Measurements from ENCODE around the gene STXBP1.

The STXBP1 gene

DNA sequence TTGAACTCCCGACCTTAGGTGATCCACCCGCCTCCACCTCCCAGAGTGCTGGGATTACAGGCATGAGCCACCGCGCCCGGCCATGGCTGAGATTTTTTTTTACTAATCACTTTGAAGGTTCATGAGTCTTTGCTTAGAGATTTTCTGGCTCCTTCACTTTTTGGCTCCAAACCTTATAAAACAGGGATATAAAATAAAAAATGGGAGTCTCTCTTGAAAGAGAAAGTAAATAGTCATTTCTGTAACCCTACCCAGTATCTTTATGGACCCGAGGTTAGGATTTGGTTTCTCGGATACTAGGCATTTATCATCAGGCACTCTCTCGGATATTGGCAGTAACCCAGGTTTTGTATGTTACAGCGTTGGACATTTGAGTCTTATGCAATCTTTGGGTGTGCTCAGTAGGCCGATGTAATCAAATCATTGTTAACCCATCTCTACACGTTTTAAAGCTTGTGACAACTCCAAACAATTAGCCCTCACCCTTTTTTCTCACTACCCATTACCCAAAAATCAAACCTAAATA is 25.3 kb downstream of the STXBP1 start:
- Histone ChIP-seq H3K36me3 (ENCODE audit: insufficient read depth, low read length) (no peaks in the 10 kb centered on the region), H3K4me3 (ENCODE audit: low read length) (no peak overlapping the region), H3K4me1 (ENCODE audit: insufficient read depth, low read length) (no peaks in the 10 kb centered on the region), H2AFZ (ENCODE audit: low read depth, low read length) (no peak overlapping the region), H3K9me3 (ENCODE audit: low read length) (no peaks in the 10 kb centered on the region), H3K27me3 (ENCODE audit: insufficient read depth, low read length) (no peaks in the 10 kb centered on the region)

DNA sequence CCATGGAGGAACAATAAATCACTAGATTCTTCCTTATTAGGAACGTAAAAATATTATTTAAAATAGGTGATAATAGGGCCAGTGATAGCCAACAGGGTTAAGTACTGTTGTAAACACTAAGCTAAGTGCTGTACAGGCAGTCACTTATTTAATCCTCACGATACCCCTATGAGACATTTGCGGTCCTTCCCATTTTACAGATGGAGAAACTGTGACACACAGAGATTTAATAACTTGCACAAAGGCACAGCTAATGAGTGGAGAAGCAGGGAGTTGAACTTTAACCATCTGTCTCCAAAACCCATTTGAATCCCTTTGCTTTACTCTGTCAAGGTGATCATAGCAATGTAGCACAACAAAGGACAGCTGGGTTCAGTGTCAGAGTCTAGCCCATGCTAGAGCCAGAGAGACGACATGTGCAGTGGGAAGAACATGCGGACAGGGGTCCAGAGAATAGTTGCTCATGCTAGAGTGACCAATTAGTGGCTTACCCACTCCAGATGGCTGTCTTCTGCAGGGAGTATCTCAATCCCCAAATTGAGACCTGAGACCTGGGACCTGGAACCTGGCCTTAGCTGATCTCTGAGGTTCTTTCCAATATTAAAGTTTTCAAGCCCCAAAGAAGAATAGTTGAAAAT is 28.9 kb downstream of the STXBP1 start:
- Histone ChIP-seq H2AFZ (ENCODE audit: low read depth, low read length) (no peak overlapping the region), H3K36me3 (ENCODE audit: insufficient read depth, low read length) (no peaks in the 10 kb centered on the region), H3K4me3 (ENCODE audit: low read length) (no peak overlapping the region), H3K27me3 (ENCODE audit: insufficient read depth, low read length) (no peaks in the 10 kb centered on the region), H3K9me3 (ENCODE audit: low read length) (no peaks in the 10 kb centered on the region), H3K4me1 (ENCODE audit: insufficient read depth, low read length) (no peaks in the 10 kb centered on the region)

DNA sequence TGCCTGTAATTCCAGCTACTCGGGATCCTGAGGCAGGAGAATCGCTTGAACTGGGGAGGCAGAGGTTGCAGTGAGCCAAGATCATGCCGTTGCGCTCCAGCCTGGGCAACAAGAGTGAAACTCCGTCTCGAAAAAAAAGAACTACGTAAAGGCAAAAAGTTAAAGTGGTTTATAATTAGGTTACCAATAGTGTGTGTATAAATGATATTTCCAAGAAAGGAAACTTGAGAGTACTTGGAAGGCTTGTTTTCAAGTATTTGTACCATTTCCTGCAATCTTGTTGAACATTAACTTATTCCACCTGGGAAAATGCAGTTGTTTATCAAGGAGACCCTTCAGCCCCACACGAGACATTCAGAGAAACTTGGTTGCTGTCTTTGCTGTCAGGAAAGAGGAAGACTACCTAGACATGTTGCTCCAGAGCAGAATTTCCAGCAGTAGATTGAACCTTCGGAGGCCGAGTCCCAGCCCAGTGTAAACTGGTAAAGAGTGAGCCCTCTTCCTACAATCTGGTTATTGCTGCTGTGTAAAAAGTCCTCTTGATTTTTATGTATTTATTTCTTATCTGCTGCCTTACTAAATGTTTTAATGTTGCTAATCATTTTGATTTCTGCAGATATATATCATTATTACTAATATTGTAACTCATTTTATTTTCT is 30.1 kb downstream of the STXBP1 start:
- H3K4me3 ChIP-seq (ENCODE audit: low read length), result no peak overlapping the region
- H3K4me1 ChIP-seq (ENCODE audit: insufficient read depth, low read length), result no peaks in the 10 kb centered on the region
- no peak overlapping the region for H2AFZ ChIP-seq (ENCODE audit: low read depth, low read length)
- H3K36me3 ChIP-seq (ENCODE audit: insufficient read depth, low read length), result no peaks in the 10 kb centered on the region
- no peaks in the 10 kb centered on the region for H3K9me3 ChIP-seq (ENCODE audit: low read length)
- no peaks in the 10 kb centered on the region for H3K27me3 ChIP-seq (ENCODE audit: insufficient read depth, low read length)

DNA sequence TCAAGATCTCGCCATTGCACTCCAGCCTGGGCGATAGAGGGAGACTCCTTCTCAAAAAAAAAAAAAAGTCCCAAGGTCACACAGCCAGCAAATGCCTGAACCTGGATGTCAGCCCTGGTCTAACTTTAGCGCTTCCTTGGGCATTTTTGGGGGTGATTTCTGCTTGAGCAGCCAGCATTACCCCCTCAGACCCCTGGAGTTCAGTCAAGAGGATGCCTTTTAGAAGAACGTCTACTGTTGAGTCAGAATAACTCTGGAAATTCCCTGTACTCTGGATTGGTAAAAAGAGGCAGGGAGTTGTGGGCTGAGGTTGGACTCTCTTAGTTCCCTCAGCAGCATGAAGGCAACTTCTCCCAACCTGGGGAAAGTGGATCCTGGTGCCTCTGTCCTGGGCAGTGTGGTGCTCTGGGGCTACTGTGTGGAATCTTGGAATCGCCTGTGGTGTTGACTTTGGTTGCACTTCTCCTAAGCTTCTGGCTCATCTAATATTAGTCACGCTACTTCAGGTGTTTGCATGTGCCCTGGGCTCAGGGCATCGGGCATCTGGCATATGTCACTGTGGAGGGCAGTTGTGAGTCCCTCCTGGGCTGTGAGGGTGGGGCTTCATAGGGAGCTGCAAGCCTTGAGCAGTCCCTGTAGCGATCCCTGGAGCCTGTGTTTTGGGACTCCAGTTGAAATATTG is 32.2 kb downstream of the STXBP1 start:
- Histone ChIP-seq H3K4me1 (ENCODE audit: insufficient read depth, low read length) (no peaks in the 10 kb centered on the region), H3K9me3 (ENCODE audit: low read length) (no peaks in the 10 kb centered on the region), H3K4me3 (ENCODE audit: low read length) (no peak overlapping the region), H3K27me3 (ENCODE audit: insufficient read depth, low read length) (no peaks in the 10 kb centered on the region), H3K36me3 (ENCODE audit: insufficient read depth, low read length) (no peaks in the 10 kb centered on the region), H2AFZ (ENCODE audit: low read depth, low read length) (no peak overlapping the region)

DNA sequence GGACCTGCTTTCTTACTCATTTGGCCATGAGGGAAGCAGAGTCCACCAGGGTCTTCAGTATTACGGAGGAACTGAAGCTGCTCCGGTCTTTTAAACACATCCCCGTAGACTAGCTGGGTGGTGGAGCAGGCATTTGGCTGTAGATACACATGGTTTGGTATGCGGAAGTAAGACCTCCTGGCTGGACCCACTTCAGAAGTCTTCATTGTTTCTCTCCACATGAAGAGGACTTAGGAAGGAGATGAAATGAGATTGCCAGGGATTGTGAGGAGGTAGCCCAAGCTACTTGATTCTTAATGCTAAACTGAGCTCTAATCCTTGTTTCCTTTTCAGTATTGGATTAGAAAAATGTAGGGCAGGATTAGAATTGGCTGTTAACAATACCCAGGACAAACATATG is 32.9 kb downstream of the STXBP1 start:
- H3K4me1 ChIP-seq (ENCODE audit: insufficient read depth, low read length), result no peaks in the 10 kb centered on the region
- H3K4me3 ChIP-seq (ENCODE audit: low read length), result no peak overlapping the region
- no peak overlapping the region for H2AFZ ChIP-seq (ENCODE audit: low read depth, low read length)
- no peaks in the 10 kb centered on the region for H3K9me3 ChIP-seq (ENCODE audit: low read length)
- H3K36me3 ChIP-seq (ENCODE audit: insufficient read depth, low read length), result no peaks in the 10 kb centered on the region
- H3K27me3 ChIP-seq (ENCODE audit: insufficient read depth, low read length), result no peaks in the 10 kb centered on the region

DNA sequence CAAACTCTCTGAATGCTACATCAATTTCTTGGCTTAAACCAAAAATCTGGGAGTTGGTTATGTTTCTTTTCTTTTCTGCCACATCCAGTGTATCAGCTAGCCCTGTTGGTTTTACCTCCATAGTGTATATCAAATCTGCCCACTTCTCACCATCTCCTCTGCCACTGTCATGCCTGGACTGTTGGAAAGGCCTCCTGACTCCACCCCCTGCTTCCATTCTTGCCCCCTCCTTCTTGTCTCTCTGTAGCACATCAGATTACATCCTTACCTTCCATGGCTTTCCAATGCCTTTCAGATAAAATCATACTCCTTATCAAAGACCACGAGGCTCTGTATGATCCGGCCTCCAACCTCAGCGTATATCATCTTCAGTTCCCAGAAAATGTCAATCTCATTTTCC is 35.4 kb downstream of the STXBP1 start:
- H3K27me3 ChIP-seq (ENCODE audit: insufficient read depth, low read length), result no peaks in the 10 kb centered on the region
- no peaks in the 10 kb centered on the region for H3K9me3 ChIP-seq (ENCODE audit: low read length)
- no peaks in the 10 kb centered on the region for H3K4me1 ChIP-seq (ENCODE audit: insufficient read depth, low read length)
- no peak overlapping the region for H3K4me3 ChIP-seq (ENCODE audit: low read length)
- no peaks in the 10 kb centered on the region for H3K36me3 ChIP-seq (ENCODE audit: insufficient read depth, low read length)
- H2AFZ ChIP-seq (ENCODE audit: low read depth, low read length), result no peak overlapping the region

DNA sequence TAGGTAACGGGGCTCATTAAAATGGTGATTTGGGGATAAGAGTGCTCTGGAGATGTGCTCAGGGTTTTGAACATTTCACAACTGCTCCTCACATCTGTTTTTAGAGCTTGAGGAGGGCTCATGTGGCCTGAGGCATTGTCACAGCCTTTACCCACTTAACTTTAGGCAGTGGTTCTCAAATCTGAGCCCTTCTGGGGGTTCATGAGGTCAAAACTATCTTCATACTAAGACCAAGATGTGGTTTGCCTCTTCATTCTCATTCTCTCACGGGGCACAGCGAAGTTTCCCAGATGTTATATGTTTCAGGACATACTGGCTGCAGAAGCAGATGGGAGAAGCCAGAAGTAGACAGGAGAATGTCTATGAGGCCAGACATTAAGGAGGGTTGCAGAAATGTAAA is 38.4 kb downstream of the STXBP1 start:
- peaks cover 18% of the 10 kb centered on the region for H3K36me3 ChIP-seq (ENCODE audit: insufficient read depth, low read length)
- no peaks in the 10 kb centered on the region for H3K9me3 ChIP-seq (ENCODE audit: low read length)
- H3K4me1 ChIP-seq (ENCODE audit: insufficient read depth, low read length), result no peaks in the 10 kb centered on the region
- no peaks in the 10 kb centered on the region for H3K27me3 ChIP-seq (ENCODE audit: insufficient read depth, low read length)
- H3K4me3 ChIP-seq (ENCODE audit: low read length), result no peak overlapping the region
- no peak overlapping the region for H2AFZ ChIP-seq (ENCODE audit: low read depth, low read length)

DNA sequence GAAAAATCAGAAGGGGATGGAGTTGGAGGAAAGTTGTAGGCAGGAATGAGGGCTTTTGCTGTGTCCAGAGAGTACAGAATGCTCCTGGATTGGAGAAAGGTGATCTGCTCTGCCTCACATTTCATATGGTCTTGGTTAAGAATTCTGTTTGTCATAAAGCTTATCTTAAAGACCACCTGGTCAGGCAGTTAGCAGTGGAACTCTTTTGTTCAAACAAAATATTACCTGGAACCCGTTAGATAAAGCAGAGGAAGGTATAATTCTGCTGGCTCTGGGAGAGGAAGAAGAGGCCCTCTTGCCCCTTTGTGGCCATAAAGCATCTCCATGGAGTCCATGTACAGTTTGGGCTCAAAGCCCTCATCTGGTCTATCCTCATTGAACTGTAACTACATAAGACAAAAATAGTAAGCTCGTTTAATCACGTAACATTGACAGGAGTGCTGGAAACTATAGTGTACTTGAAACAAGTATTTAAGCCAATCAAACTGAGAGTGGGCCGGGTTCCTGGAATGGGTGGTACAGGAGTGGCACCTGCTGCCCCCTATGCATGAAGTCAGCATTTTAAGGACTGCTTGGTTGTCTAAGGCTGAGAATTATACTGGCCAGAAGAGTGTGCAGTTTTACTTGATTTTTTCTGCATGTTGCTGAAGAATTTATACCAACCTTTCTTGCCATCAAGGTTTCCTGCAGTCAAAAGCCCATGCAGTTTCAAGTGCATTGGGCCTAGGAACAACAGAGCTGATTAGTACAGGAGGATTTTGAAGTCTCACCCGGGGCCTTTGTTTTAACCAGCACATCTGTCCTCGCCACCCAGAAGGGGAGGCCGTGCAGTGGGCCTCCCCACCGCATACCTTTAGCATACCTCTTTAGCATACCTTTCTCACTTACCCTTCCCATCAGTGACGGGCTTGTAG is 39.9 kb downstream of the STXBP1 start:
- Histone ChIP-seq H2AFZ (ENCODE audit: low read depth, low read length) (no peak overlapping the region), H3K4me1 (ENCODE audit: insufficient read depth, low read length) (no peaks in the 10 kb centered on the region), H3K27me3 (ENCODE audit: insufficient read depth, low read length) (no peaks in the 10 kb centered on the region), H3K36me3 (ENCODE audit: insufficient read depth, low read length) (peaks cover 18% of the 10 kb centered on the region), H3K4me3 (ENCODE audit: low read length) (no peak overlapping the region), H3K9me3 (ENCODE audit: low read length) (no peaks in the 10 kb centered on the region)

DNA sequence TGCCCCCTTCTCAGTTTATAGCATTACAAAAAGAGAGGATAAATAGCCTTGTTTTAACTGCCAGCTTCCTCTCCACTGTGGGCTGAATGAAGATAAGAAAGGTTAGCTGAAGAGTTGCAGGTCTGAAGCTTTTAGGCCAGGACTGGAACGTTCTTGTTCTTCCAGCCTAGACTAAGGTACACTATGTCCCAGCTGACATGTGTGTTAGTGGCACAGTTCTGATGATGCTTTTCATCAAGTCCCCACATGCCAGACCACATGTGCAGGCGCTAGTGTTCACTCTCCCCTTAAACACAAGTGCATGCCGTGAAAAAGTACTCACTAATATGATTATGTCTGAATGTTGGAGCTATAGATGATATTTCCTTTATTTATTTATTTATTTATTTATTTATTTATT is 40.7 kb downstream of the STXBP1 start:
- Histone ChIP-seq H3K4me1 (ENCODE audit: insufficient read depth, low read length) (no peaks in the 10 kb centered on the region), H2AFZ (ENCODE audit: low read depth, low read length) (no peak overlapping the region), H3K27me3 (ENCODE audit: insufficient read depth, low read length) (no peaks in the 10 kb centered on the region)

DNA sequence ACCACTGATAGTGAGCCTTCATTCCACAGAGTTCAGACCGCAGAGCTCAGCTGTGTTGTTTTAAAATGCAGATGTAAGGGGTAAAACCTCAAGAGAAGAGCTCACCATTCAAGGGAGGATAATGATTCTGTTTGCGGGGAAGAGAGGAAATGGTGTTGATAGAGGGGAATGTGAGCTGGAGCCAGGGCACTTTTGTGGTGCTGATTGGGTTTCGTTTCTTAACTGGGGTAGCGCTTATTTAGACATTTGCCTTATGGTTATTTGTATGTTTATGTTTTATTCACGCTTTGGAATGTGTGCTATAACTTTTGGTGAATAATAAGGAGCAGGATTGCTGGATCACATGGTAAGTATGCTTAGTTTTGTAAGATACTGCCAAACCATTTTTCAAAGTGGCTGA is 42.5 kb downstream of the STXBP1 start:
- H2AFZ ChIP-seq (ENCODE audit: low read depth, low read length), result no peak overlapping the region
- peaks cover 18% of the 10 kb centered on the region for H3K36me3 ChIP-seq (ENCODE audit: insufficient read depth, low read length)
- H3K27me3 ChIP-seq (ENCODE audit: insufficient read depth, low read length), result no peaks in the 10 kb centered on the region
- no peak overlapping the region for H3K4me3 ChIP-seq (ENCODE audit: low read length)
- no peaks in the 10 kb centered on the region for H3K4me1 ChIP-seq (ENCODE audit: insufficient read depth, low read length)
- no peaks in the 10 kb centered on the region for H3K9me3 ChIP-seq (ENCODE audit: low read length)

More for the DNA sequence above, 40.7 kb downstream of the STXBP1 start:
- Histone ChIP-seq H3K9me3 (ENCODE audit: low read length) (no peaks in the 10 kb centered on the region), H3K36me3 (ENCODE audit: insufficient read depth, low read length) (peaks cover 18% of the 10 kb centered on the region), H3K4me3 (ENCODE audit: low read length) (no peak overlapping the region)

DNA sequence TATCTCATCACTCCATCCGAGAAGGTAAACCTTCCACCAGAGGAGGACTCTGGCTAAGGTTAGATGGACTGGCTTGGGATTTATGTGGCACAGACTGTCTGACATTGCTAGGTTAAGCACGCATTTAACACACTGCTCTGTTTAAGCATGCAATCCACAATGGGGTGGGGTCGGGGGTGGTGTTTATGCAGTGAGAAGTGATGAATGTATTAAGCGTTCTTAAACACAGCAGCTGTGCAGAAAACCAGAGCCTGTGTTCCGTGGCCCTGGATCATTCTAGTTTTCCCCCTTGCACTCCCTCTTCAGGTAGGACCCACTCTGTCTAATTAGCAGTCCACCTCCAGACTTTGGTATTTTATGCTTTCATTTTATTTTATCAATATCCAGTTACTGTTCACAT is 46.4 kb downstream of the STXBP1 start:
- H2AFZ ChIP-seq (ENCODE audit: low read depth, low read length), result no peak overlapping the region
- no peaks in the 10 kb centered on the region for H3K27me3 ChIP-seq (ENCODE audit: insufficient read depth, low read length)
- peaks cover 14% of the 10 kb centered on the region for H3K4me1 ChIP-seq (ENCODE audit: insufficient read depth, low read length)
- no peak overlapping the region for H3K4me3 ChIP-seq (ENCODE audit: low read length)
- H3K9me3 ChIP-seq (ENCODE audit: low read length), result no peaks in the 10 kb centered on the region
- peaks cover 30% of the 10 kb centered on the region for H3K36me3 ChIP-seq (ENCODE audit: insufficient read depth, low read length)

DNA sequence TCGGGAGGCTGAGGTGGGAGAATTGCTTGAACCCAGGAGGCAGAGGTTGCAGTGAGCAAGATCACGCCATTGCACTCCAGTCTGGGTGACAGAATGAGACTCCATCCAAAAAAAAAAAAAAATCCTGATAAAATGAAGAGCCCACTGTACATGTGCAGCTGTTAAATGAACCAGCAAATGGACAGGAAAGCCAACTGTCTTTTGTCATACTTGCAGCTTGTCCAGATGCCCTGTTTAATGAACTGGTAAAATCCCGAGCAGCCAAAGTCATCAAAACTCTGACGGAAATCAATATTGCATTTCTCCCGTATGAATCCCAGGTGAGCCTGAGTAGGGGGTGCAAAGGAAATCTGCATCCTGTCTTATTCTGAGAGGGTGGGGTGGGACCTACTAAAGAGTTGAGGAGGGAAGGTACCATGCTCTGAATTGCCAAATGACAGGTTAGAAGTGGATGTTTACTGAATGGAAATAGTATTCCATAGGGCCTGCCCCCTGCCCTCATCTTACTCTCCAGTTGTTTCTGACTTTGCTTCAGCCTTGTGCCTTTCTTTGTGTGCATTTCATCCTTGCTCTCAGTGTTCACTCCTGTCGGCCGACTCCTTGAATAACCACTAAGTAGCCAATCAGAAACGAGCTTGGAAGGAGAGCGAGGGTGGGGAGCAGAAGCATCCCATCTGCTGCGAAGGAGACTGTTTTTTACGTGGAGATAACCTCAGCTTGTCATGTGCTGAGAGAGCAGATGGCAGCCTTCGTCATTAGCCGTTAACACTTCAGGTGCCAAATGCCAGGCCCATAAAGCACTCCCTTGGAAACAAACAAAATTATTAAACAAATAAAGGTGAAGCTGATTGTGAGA is 49.0 kb downstream of the STXBP1 start:
- Histone ChIP-seq H2AFZ (ENCODE audit: low read depth, low read length) (no peak overlapping the region), H3K9me3 (ENCODE audit: low read length) (no peaks in the 10 kb centered on the region), H3K36me3 (ENCODE audit: insufficient read depth, low read length) (peaks cover 31% of the 10 kb centered on the region), H3K4me1 (ENCODE audit: insufficient read depth, low read length) (peaks cover 17% of the 10 kb centered on the region), H3K4me3 (ENCODE audit: low read length) (no peak overlapping the region), H3K27me3 (ENCODE audit: insufficient read depth, low read length) (no peaks in the 10 kb centered on the region)
